HG02981 (cell line): ENCODE measurements around the gene FCHO2.
A peak's percentile ranks its signal among the peaks of the same experiment; 100 is the strongest.
"Not testable (repeated sequence)": the region's sequence is repeated elsewhere in the genome, so short reads cannot be mapped to it uniquely, and the experiment has no call there.

Source experiments
- ATAC-seq: cut with Tn5 transposase; IDR thresholded peaks from one replicate; pipeline ENCODE4 v1.9.1; 2021; ENCODE audit warnings: mild to moderate bottlenecking, moderate library complexity; ENCODE audit not compliant: unreplicated experiment

Gene FCHO2, protein sequence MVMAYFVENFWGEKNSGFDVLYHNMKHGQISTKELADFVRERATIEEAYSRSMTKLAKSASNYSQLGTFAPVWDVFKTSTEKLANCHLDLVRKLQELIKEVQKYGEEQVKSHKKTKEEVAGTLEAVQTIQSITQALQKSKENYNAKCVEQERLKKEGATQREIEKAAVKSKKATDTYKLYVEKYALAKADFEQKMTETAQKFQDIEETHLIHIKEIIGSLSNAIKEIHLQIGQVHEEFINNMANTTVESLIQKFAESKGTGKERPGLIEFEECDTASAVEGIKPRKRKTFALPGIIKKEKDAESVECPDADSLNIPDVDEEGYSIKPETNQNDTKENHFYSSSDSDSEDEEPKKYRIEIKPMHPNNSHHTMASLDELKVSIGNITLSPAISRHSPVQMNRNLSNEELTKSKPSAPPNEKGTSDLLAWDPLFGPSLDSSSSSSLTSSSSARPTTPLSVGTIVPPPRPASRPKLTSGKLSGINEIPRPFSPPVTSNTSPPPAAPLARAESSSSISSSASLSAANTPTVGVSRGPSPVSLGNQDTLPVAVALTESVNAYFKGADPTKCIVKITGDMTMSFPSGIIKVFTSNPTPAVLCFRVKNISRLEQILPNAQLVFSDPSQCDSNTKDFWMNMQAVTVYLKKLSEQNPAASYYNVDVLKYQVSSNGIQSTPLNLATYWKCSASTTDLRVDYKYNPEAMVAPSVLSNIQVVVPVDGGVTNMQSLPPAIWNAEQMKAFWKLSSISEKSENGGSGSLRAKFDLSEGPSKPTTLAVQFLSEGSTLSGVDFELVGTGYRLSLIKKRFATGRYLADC

GRCh38 chr5:72955768-72956323 lies at the start of gene FCHO2:
Gene FCHO2, plus strand, starts transcription at chr5:72956041. Its CDS starts 56 bp downstream, at chr5:72956097.
- peak; percentile 86 for ATAC-seq

GRCh38 chr5:72906806-72907205 lies 49.0 kb upstream of the FCHO2 start:
- no peak for ATAC-seq

GRCh38 chr5:72908664-72909063 lies 47.2 kb upstream of the FCHO2 start:
- no peak for ATAC-seq

DNA sequence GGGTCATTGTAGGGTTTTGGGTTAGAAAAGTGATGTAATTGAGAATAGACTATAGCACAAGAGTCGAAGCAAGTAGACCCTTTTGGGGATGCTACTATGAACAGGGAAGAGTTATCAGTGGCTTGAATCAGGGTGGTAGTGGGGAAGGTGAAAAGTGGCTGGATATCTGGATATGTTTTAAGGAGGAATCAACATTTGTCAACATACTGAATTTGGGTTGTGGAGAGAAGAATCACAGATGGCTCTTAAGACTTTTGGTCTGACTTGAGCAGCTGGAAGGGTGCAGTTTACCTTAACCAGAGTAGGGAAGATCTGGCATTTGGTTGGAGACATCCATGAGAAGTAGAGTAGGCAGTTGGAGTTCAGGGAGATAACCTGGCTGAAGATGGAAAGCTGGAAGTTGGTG lies 38.5 kb upstream of the FCHO2 start:
- no peak for ATAC-seq

- no peak for ATAC-seq
These were observed 34.9 kb upstream of the FCHO2 start for GRCh38 chr5:72920690-72921502.

GRCh38 chr5:72921886-72922285 lies 34.0 kb upstream of the FCHO2 start:
- ATAC-seq: no peak

DNA sequence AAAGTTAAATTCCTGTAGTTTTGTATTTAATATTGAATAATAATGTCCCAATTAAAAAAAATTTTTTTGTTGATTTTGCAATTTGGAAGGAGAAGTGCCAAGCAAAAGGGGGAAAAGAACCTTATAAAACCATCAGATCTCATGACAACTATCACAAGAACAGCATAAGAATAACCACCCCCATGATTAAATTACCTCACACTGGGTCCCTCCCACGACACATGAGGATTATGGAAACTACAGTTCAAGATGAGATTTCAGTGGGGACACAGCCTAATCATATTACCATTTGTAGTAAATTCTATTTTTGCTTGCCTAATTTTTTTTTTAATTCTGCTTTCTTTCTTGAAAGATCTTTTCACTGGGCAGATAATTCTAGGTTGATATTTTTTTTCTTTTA lies 33.4 kb upstream of the FCHO2 start:
- no peak for ATAC-seq

DNA sequence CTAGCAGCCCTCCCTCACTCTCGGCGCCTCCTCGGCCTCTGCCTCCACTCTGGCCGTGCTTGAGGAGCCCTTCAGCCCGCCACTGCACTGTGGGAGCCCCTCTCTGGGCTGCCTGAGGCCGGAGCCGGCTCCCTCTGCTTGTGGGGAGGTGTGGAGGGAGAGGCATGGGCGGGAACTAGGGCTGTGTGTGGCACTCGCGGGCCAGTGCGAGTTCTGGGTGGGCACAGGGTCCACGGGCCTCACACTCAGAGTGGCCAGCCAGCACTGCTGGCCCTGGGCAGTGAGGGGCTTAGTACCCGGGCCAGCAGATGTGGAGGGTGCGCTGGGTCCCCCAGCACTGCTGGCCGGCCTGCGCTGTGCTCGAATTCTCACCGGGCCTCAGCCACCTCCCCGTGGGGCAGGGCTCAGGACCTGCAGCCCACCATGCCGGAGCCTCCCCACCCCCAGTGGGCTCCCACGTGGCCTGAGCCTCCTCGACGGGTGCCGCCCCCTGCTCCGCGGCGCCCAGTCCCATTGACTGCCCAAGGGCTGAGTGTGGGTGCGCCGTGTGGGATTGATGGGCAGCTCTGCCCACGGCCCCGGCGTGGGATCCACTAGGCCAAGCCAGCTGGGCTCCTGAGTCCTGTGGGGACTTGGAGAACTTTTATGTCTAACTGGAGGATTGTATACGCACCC lies 30.4 kb upstream of the FCHO2 start:
- ATAC-seq: no peak

GRCh38 chr5:72932686-72933085 lies 23.2 kb upstream of the FCHO2 start:
- not testable (repeated sequence) for ATAC-seq

GRCh38 chr5:72934953-72935725 lies 20.7 kb upstream of the FCHO2 start:
- ATAC-seq: not testable (repeated sequence)

DNA sequence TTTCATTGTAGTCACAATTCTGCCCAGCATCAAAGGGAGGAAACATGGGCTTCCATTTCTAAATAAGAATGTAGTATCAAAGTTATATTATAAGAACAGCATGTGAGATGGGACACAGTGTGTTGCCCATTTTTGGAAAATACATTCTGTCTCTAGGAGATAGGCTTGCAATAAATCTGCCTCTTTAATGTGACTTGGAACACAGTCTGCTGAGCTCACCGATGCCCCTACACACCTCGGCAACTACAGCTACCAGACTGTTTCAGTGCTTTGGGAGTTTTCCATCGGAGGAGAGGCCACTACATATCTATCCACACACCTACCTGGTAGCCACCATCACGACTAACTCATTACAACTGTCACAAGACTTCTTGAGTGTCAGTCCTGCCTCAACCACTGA lies 18.9 kb upstream of the FCHO2 start:
- ATAC-seq: no peak

GRCh38 chr5:72937517-72938061 lies 18.3 kb upstream of the FCHO2 start:
- no peak for ATAC-seq

DNA sequence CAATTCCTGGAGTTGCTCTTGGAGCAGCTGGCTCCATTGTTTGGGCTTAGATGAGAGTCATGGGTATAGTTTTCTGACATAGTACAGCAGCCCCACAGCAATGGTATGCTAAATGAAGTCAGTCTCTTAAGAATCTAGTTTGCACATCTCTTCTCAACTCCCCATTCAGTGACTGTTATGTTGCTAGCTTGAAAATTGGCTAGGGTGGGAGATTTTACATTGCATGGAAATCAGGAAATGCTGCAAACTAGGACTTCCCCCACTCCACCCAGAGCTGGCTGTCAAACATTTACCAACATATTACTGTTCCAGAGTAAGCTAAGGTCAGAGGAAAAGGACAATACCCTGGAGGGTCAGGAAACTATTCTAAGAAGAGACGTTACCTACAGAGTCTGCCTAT lies 17.6 kb upstream of the FCHO2 start:
- no peak for ATAC-seq

- no peak for ATAC-seq
These were observed 15.8 kb upstream of the FCHO2 start for GRCh38 chr5:72940082-72940481.

DNA sequence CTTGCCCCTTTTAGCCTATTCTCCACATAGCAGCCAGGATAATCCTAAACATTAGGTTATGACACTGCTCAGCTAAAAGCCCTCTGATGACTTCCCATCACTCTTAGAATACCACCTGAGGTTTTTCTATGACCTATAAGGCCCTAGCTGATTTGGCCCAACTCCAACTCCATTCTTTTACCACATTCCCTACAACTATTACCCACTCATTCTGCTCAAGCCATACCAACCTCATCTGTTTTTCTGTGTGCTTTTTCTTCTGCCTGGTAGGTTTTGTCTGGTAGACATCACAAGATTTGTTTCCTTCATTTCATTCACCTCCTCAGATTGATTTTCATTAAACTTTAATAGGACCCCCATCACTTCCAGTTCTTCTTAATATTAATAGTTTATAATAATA lies 12.5 kb upstream of the FCHO2 start:
- ATAC-seq: no peak

- no peak for ATAC-seq
These were observed 8.3 kb upstream of the FCHO2 start for GRCh38 chr5:72947498-72947897.

GRCh38 chr5:72949481-72949880 lies 6.4 kb upstream of the FCHO2 start:
- ATAC-seq: no peak

DNA sequence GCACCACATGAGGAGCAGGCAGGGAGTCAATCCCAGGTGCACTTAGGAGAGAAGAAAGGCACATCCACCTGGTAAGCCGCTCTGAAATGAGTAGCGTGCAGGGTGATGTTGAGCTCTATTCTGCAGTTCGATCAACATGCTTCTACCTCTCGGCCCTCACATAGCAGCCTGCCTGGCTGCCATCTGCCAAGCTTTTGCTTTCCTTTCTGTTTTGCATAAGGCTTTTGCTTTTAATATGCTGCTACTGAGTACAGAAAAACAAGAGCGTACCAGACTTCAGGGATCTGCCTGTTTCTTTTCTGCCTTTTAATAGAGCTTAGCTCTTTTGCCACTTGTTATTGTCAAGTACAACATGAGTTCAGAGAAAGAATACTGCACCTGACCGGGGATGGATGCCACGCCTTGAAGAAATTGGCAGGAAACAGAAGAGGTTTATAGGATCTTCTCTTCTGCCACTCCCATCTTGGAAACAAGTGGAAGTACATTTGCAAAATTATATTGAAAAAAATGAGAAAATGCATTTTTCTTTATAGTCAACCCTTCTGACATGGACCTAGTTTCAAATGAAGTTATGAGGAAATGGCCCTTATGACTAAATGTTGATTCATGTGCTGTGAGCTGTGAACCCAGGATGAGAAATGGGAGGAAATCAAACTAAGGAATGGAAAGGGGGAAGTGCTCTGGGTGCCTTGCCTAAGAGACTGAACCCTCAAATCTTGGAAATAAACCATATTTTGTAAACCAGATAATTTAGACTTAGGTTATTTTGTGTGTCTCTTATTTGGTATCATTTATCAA lies 4.0 kb upstream of the FCHO2 start:
- ATAC-seq: no peak

GRCh38 chr5:72954389-72954788 lies 1.5 kb upstream of the FCHO2 start:
- no peak for ATAC-seq
